Thoracic aorta endothelial cell (primary cell): ENCODE measurements around the gene KIAA1549. TPM values are rescaled to one million over a fixed set of nuclear protein-coding genes. Genes with fewer than 3 reads are reported as not detected.

Experiments used
- small RNA-seq: library from RNA; depleted of rRNA; stranded (forward); fragments of <200 nt; gene quantifications from one replicate; pipeline ENCODE3, GENCODE V24; 2012
- total RNA-seq: library from RNA; depleted of rRNA; stranded (reverse); fragments of >200 nt; gene quantifications from 2 replicates; pipeline ENCODE4 v1.2.3, GENCODE V29; 2012

KIAA1549 gene
- total RNA-seq, result 3.5 and 4.8 TPM in 2 replicates

GRCh38 chr7:138981332-138982203 lies at the start of gene KIAA1549:
Gene KIAA1549, minus strand, starts transcription at chr7:138981389. Its CDS starts 120 bp downstream, at chr7:138981269.

GRCh38 chr7:138797715-138798320 lies 183.4 kb downstream of the KIAA1549 start, which contains the start of the genes ATP6V0A4 and TMEM213:
Gene ATP6V0A4, minus strand, starts transcription at chr7:138798196. Its CDS starts 26,949 bp downstream, at chr7:138771247.
Gene TMEM213, plus strand, starts transcription at chr7:138797994. Its CDS starts 111 bp downstream, at chr7:138798105.

Small RNAs within 50 kb of the gene (small RNA-seq; reads per million reads assigned to genes)
- gene RNU6-1272P, result not detected

Other genes with a start within 250 kb of the KIAA1549 start
- not detected in 2 replicates for gene TMEM213, start 183.4 kb downstream of the KIAA1549 start, total RNA-seq
- 0.40 and 0.79 TPM in 2 replicates for gene ATP6V0A4, start 183.2 kb downstream of the KIAA1549 start, total RNA-seq
- 31.3 and 31.9 TPM in 2 replicates for gene ZC3HAV1L, start 54.7 kb upstream of the KIAA1549 start, total RNA-seq
- 63.7 and 65.6 TPM in 2 replicates for gene ZC3HAV1, start 128.3 kb upstream of the KIAA1549 start, total RNA-seq
- 11.3 and 12.5 TPM in 2 replicates for gene UBN2, start 249.8 kb upstream of the KIAA1549 start, total RNA-seq